ENCODE results near the gene CADPS2.

DNA sequence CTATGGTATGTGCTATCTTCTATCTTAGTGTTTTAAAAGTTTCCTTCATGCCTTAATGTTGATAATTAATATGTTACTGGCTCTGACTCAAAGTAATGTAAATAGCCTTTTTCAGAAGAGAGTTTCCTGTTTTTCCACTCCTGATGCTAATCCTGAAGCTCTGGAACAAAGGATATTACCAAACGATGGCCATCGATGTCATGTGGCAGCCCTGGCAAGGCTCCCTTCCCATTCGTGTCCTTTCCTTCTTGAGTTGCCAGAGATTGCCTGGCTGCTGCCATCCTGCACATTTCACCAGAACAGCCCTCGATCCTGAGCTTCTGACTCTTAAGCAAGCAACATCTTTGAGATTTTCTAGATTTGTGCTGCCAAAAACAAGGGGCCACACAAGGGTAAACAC is 233.4 kb downstream of the CADPS2 start:
- TF ChIP-seq RARB (CRISPR knock-in tag; IDR thresholded peaks at IDR 0.05) (no peak), PPARA (CRISPR knock-in tag; IDR thresholded peaks at IDR 0.05; ENCODE audit: borderline replicate concordance) (no peak), ZFP30 (CRISPR knock-in tag; IDR thresholded peaks at IDR 0.05) (no peak), ZNF8 (CRISPR knock-in tag; IDR thresholded peaks at IDR 0.05) (no peak), ARNTL (CRISPR knock-in tag; IDR thresholded peaks at IDR 0.05; ENCODE audit: borderline replicate concordance, low read depth) (no peak), SNAI2 (CRISPR knock-in tag; IDR thresholded peaks at IDR 0.05) (no peak), ZC3H10 (CRISPR knock-in tag; IDR thresholded peaks at IDR 0.05) (no peak), ZNF565 (CRISPR knock-in tag; conservative IDR thresholded peaks at IDR 0.05; ENCODE audit: low read depth) (no peak), TOX (CRISPR knock-in tag; IDR thresholded peaks at IDR 0.05; ENCODE audit: borderline replicate concordance) (no peak)
- TF ChIP-seq, protein P1, sequence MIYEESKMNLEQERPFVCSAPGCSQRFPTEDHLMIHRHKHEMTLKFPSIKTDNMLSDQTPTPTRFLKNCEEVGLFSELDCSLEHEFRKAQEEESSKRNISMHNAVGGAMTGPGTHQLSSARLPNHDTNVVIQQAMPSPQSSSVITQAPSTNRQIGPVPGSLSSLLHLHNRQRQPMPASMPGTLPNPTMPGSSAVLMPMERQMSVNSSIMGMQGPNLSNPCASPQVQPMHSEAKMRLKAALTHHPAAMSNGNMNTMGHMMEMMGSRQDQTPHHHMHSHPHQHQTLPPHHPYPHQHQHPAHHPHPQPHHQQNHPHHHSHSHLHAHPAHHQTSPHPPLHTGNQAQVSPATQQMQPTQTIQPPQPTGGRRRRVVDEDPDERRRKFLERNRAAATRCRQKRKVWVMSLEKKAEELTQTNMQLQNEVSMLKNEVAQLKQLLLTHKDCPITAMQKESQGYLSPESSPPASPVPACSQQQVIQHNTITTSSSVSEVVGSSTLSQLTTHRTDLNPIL (CRISPR knock-in tag; IDR thresholded peaks at IDR 0.05; ENCODE audit: low read depth), result no peak
- TF ChIP-seq, protein P2, sequence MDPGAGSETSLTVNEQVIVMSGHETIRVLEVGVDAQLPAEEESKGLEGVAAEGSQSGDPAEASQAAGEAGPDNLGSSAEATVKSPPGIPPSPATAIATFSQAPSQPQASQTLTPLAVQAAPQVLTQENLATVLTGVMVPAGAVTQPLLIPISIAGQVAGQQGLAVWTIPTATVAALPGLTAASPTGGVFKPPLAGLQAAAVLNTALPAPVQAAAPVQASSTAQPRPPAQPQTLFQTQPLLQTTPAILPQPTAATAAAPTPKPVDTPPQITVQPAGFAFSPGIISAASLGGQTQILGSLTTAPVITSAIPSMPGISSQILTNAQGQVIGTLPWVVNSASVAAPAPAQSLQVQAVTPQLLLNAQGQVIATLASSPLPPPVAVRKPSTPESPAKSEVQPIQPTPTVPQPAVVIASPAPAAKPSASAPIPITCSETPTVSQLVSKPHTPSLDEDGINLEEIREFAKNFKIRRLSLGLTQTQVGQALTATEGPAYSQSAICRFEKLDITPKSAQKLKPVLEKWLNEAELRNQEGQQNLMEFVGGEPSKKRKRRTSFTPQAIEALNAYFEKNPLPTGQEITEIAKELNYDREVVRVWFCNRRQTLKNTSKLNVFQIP (CRISPR knock-in tag; IDR thresholded peaks at IDR 0.05; ENCODE audit: borderline replicate concordance, low read depth), result no peak
- TF ChIP-seq, protein P3, sequence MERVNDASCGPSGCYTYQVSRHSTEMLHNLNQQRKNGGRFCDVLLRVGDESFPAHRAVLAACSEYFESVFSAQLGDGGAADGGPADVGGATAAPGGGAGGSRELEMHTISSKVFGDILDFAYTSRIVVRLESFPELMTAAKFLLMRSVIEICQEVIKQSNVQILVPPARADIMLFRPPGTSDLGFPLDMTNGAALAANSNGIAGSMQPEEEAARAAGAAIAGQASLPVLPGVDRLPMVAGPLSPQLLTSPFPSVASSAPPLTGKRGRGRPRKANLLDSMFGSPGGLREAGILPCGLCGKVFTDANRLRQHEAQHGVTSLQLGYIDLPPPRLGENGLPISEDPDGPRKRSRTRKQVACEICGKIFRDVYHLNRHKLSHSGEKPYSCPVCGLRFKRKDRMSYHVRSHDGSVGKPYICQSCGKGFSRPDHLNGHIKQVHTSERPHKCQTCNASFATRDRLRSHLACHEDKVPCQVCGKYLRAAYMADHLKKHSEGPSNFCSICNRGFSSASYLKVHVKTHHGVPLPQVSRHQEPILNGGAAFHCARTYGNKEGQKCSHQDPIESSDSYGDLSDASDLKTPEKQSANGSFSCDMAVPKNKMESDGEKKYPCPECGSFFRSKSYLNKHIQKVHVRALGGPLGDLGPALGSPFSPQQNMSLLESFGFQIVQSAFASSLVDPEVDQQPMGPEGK (CRISPR knock-in tag; IDR thresholded peaks at IDR 0.05; ENCODE audit: borderline replicate concordance), result no peak
- TF ChIP-seq, protein P4, sequence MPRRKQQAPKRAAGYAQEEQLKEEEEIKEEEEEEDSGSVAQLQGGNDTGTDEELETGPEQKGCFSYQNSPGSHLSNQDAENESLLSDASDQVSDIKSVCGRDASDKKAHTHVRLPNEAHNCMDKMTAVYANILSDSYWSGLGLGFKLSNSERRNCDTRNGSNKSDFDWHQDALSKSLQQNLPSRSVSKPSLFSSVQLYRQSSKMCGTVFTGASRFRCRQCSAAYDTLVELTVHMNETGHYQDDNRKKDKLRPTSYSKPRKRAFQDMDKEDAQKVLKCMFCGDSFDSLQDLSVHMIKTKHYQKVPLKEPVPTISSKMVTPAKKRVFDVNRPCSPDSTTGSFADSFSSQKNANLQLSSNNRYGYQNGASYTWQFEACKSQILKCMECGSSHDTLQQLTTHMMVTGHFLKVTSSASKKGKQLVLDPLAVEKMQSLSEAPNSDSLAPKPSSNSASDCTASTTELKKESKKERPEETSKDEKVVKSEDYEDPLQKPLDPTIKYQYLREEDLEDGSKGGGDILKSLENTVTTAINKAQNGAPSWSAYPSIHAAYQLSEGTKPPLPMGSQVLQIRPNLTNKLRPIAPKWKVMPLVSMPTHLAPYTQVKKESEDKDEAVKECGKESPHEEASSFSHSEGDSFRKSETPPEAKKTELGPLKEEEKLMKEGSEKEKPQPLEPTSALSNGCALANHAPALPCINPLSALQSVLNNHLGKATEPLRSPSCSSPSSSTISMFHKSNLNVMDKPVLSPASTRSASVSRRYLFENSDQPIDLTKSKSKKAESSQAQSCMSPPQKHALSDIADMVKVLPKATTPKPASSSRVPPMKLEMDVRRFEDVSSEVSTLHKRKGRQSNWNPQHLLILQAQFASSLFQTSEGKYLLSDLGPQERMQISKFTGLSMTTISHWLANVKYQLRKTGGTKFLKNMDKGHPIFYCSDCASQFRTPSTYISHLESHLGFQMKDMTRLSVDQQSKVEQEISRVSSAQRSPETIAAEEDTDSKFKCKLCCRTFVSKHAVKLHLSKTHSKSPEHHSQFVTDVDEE (CRISPR knock-in tag; IDR thresholded peaks at IDR 0.05), result no peak
- TF ChIP-seq, protein P5, sequence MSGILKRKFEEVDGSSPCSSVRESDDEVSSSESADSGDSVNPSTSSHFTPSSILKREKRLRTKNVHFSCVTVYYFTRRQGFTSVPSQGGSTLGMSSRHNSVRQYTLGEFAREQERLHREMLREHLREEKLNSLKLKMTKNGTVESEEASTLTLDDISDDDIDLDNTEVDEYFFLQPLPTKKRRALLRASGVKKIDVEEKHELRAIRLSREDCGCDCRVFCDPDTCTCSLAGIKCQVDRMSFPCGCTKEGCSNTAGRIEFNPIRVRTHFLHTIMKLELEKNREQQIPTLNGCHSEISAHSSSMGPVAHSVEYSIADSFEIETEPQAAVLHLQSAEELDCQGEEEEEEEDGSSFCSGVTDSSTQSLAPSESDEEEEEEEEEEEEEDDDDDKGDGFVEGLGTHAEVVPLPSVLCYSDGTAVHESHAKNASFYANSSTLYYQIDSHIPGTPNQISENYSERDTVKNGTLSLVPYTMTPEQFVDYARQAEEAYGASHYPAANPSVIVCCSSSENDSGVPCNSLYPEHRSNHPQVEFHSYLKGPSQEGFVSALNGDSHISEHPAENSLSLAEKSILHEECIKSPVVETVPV (CRISPR knock-in tag; IDR thresholded peaks at IDR 0.05), result no peak

All from SK-N-SH treated with all-trans-retinoic acid at 6 μM for 48 hours (cell line).